Measurements from ENCODE around the gene NDUFV1.

NDUFV1 gene

DNA sequence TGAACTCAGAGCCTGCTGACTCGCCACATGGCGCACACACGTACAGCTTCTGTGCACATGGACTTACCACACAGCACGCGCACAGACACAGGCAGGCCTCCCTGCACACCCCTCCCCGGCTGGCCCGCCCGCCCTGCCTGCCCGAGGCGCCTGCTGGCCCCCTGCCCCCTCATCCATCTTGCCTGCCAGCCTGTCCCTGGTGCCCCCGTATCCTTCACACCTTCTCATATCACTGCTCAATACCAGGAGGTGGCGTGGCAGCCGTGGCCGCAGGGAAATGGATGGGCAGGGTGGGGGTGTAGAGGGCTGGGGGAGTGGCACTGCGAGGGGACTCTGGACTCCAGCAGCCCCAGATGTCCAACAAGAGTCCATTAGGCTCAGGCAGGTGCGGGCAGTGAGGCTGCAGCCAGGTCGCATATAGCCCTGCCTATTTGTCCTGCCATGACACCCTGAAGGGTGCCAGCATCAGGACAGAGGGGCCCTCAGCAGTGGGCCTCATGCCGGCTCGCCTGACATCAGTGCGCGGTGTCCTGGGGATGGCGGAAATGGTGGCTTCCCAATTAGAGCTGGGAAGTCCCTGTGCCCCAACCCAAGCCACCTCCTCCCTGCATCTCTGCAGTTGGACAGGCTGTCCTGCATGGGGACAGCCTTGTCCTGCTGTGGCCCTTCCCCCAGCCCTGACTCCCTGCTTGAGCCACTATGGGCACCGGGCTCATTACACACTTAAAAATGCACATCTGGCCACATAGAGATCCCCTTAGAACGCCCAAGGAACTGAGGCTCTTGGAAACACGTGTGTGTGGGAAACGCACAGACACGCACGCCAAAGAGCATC is 34.8 kb downstream of the NDUFV1 start:
- no peak for DNase-seq

GRCh38 chr11:67642173-67643120 is 35.7 kb downstream of the NDUFV1 start:
- no peak for DNase-seq

DNA sequence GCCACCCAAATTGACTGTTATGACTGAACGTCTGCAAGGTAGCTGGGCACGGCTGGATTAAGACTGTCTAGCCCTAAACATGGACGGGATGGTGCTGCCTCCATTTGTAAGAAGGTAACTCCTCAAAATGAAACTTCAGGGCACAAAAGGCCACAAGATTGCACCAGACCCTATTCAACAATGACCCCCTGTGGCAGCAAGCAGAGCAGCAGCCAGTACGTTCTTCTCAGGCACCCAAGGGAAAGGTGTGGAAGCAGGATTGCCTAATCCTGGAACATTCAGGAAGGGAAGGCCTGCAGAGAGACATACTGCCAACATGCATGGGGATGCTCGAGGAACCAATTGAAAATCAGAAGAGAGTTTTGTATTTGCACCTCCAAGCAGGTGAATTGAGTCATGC is 37.3 kb downstream of the NDUFV1 start:
- peak; percentile 35 for DNase-seq

GRCh38 chr11:67644472-67645418 is 38.0 kb downstream of the NDUFV1 start:
- DNase-seq: no peak

DNA sequence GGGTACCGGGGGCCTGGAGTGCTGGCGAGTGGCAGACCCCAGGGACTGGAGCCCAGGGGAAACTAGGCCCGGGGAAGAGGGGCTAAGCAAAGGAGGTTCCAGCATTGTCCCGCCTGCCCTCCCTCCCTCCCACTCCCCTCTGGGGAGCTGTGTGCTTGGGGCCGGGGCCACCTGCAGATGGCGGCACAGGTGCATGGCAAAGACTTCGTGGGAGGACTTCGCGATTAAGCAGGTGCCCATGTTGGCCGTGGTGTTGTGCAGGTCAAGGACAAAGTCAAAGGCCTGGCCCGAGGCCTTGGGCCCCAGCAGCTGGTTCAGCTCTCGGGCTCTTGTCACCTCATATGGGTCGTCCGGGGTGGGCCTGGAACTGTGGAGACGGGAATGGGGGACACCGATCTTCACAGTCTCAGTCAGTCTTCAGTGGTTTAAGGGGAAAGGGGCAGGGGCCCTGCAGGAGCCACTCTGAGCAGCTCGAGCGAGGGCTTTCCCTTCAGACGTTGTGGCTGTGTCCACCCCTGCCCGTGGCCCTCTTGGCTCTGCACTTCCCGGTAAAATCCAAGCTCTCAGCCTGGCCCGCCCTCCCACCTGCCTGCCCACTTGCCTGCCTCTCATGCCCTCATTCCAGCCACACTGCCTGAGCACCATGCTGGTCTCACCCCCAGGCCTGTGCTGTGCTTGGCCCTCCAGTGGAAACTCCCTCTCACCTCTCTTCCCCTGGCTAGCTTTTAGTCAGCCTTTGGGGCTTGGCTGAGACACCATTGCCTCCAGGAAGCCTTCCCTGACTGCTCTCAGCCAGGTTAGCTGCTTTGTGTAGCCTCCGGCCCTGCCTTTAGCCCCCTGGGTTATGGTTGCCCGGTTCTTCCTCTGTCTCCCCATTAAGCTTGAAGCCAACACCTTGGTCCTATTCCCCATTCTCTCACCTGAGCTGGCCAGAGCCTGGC is 39.1 kb downstream of the NDUFV1 start:
- no peak for DNase-seq

DNA sequence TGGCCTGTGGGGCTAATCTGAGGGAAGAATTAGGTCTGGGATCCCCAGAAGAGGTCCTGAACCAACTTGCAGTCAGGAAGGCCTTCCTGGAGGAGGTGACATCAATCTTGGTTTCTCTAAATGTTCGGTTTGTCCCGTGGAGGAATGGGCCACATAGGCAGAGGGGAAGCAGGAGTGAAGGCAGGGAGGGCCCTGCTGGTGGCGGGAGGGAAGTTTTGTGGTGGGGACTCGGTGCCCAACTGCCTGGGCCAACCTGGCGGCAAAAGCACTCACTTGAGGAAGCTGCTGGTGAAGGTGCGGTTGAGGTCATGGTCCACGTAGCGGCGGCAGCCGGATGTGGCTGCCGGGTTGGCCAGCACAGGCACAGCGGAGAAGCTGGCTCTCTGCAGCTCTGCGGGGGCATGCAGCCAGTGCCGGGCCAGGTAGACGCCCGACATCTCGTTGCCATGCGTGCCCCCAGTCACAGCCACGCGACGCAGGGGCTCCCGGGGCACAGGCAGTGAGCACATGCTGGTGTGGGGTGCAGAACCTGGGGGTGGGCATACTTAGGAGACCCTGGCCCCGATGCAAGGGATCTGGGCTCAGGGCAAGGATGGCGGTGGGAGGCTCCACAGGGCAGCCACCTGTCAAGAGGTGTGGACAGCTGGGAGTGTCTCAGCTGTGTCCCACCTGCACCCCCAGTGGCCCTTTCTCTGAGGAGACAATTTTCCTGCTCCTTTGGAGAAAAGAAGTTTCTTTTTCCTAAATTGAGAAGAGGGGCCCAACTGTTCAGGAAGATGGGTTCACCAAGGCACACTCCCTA is 40.0 kb downstream of the NDUFV1 start:
- DNase-seq: peak; percentile 77

DNA sequence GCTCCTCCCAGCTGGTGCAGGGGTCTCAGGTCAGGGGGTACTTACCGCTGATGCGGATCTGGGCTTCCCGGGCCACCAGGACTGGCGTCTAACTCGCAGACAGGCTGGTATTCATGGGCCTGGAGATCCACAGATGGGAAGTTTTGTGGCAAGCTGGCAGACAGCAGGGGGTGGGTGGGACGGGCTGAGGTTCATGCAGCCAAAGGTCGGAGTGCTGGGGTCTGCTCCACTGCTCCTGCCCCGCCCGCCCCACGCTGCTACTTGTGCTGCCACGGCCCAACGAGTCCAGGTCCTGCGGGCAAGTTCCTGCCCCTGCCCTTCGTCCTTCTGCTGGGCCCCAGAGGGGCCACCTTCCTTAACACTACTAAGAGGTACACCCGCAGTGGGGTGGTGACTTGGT is 40.7 kb downstream of the NDUFV1 start:
- no peak for DNase-seq

GRCh38 chr11:67648140-67648795 is 41.5 kb downstream of the NDUFV1 start:
- peak; percentile 85 for DNase-seq

DNA sequence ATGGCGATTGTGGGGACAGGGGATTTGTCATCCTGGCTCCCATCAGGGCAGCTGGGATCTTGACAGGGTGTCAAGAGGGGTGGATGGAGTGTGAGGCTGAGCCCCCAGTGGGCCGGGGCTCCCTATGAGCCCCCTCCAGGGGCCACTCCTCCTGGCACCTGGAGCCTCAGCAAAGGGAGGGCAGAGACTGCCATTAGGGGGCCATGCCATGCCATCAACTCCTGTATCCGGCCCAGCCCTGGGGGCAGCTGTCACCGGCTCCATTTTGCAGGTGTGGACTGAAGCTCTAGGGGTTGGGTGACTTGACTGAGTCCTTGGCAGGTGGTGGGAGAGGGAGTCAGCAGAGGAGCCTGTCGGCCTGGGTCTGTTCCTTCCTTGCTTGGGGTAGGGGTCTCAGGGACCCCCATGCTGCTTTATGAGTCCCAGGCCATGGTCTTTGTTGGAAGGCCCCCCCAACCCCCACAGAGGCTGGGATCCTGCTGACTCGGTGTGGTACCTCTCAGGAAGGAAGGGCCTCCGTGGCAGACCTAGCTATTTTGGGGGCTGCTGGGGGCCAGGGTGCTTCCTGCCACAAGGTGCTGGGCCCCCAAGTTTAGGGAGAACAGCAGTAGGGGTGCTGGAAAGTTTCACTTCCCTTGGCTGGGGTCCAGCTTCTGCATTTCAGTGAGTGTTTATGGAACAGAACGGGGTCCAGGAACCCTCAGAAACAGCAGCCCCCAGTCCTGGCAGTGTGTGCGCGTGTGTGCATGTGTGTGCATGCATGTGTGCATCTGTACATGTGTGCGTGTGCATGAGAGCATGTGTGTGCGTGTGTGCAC is 42.3 kb downstream of the NDUFV1 start:
- DNase-seq: peak; percentile 72

DNA sequence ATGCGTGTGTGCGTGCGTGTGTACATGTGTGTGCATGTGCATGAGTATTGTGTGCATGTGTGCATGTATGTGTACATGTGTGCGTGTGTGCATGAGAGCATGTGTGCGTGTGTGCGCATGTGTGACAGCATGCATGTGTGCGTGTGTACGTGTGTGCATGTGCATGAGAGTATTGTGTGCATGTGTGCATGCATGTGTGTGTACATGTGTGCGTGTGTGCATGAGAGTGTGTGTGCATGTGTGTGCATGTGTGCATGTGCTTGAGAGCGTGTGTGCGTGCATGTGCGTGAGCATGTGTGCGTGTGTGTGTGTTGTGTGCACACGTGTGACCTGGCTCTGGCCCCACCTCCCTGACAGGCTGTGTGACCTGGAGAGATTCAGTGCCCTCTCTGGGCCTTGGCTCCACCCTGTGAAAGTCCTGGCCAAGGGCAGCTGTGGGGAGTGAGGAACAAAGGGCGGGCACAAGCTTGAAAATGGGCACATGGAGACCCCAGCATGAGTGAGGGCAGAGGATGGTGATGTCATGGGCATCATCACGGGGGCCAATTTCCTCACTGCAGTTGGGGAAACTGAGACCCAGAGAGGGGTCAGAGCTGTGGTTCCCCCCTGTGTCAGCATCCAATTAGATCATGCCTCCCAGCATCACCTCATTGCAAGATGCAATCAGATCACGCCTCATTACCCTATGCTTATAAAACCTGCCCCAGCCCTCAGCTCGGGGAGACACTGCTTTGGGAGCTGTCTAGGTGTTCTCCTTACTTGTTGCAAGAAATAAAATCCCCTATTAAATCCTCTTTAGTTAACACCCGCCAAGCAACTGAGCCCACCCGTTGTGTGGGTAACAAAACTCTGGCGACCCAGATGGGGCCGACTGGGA is 43.1 kb downstream of the NDUFV1 start:
- DNase-seq: no peak

- DNase-seq: no peak
Observed at GRCh38 chr11:67651976-67652781, 45.4 kb downstream of the NDUFV1 start.

DNA sequence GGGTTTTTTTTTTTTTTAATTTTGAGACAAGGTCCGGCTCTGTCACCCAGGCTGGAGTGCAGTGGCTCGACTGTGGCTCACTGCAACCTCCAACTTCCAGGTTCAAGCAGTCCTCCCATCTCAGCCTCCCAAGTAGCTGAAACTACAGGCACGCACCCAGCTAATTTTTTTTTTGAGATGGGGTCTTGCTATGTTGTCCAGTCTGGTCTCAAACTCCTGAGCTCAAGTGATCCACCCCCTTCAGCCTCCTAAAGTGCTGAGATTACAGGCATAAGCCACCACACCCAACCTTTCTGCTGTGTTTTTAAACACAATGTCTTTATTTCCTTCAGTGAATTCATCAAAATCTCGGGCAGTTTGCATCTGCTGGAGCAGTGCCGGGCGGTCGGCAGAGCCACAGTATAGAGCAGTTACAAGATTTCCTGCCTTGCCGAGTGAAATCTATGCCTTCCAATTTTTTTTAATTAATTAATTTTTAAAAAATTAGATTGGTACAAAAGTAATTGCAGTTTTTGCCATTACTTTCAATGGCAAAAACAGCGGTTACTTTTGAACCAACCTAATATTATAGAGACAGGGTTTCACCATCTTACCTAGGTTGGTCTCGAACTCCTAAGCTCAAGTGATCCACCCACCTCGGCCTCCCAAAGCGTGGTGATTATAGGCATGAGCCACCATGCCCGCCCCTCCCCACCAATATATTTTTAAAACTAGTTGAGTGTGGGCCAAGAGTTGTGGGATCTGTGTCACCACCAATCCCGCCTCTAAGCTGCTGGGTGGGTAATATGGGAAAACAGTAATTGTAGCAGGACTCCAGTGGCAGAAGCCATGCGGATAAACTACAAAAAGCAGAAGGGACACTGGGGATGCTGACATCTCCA is 46.5 kb downstream of the NDUFV1 start:
- no peak for DNase-seq

GRCh38 chr11:67654225-67654624 is 47.5 kb downstream of the NDUFV1 start:
- DNase-seq: no peak

- peak; percentile 83 for DNase-seq
Observed at GRCh38 chr11:67656278-67656922, 49.7 kb downstream of the NDUFV1 start.

- no peak for DNase-seq
Observed at GRCh38 chr11:67657300-67657699, 50.6 kb downstream of the NDUFV1 start.

All from hematopoietic multipotent progenitor cell treated with erythropoietin and hydrocortisone succinate and interleukin-3 and kit ligand, for 4 days (in vitro differentiated cells).